GM18507 (cell line): Measurements from ENCODE around the gene FSTL5.
"Not testable (repeated sequence)": the region's sequence is repeated elsewhere in the genome, so short reads cannot be mapped to it uniquely, and the experiment has no call there.

ENCODE experiments used
- DNase-seq: peaks from one replicate; pipeline ENCODE4 v3.0.0; 2011; ENCODE audit warnings: low read depth; ENCODE audit not compliant: insufficient read length; ENCODE audit errors: extremely low spot score
- FAIRE-seq: peaks from 2 replicates; lab custom pipeline; 2011; peaks lifted over from hg19 to GRCh38; lab: Jason Lieb, UNC

FSTL5 gene

DNA sequence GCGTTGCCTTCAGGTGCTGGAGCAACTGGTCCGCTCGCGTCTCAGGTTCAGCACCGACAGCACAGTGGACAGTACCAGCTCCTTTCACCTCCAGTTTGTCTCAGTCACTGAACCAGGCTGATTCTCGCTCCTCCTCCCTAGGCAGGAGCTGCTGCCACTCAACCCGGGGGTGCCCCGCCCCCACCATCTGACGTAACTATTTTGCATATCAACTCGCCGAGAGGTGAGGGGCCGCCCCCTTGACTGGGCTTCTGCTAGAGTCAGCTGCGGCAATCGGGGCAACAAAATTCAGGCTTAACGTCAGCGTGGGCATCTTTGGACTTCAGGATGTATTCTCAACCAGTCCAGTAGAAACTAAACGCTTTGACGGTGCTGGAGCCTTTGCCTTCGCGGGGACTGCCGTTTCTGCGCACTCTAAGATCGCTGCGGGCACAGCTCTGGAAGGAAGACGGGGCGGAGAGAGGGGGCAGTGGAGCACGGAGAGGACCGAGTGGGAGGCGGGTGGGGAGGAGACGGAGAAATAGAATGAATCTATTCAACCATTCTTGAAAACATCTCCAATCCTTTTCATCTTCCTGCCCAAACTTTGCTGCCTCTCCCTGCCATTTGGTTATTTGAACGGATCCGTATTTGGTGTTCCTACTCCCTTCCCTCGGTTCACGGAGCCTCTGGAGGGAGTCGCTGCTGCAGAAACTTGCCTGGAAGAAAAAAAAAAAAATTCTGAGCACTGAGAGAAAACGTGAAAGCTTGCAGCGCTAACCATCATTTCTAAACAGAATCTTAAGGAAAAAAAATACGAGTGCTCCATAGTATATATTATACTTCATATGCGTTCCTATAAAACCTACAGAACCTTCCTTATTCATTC, at the start of gene FSTL5:
TSS of gene FSTL5 (minus strand) at position 109 of the 868 bp plus-strand sequence. CDS start 52,604 bp downstream, outside the sequence.
- DNase-seq = no peak
- no peak for FAIRE-seq

DNA sequence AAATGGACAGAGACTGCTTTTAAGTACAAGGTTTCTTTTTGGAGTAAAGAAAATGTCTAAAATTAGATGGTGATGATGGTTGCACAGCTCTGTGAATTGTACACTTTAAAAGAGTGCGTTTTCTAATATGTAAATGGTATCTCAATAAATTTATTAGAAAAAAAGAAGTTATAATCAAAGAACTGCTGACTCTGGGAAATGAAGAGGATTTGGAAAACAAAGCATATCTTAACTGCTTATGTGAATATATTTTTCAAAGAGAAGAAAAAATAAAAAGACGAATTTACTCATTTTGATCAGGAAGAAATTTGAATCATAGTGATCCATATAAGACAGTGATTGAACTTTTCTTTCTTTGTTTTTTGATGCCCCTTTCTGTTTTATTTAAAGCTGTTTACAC, 45.9 kb upstream of the FSTL5 start:
- no peak for DNase-seq
- no peak for FAIRE-seq

DNA sequence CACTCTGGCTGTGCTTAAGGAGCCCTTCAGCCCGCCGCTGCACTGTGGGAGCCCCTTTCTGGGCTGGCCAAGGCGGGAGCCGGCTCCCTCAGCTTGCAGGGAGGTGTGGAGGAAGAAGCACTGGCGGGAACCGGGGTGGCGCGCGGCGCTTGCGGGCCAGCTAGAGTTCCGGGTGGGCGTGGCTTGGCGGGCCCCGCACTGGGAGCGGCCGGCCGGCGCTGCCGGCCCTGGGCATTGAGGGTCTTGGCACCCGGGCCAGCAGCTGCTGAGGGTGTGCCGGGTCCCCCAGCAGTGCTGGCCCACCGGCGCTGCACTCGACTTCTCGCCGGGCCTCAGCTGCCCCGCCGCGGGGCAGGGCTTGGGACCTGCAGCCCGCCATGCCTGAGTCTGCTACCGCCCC, 39.7 kb upstream of the FSTL5 start:
- not testable (repeated sequence) for DNase-seq, FAIRE-seq

DNA sequence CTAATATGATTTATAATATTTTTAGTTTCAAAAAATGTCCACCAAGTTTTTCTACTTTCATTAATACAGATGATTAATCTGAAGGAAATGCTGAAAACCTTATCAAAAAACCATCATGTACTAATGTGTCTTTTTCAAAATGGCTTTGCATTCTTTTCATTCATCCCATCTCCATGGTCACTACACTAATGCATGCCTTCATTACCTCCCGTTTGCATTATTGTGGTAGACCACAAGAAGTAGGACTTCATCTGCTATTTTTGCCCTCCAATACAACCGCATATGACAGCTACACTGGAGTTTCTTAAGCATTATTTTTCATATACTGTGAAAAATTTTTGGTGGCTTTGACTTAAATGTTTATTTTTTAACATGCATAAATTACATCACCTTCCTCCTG, 37.9 kb upstream of the FSTL5 start:
- FAIRE-seq = no peak
- no peak for DNase-seq

DNA sequence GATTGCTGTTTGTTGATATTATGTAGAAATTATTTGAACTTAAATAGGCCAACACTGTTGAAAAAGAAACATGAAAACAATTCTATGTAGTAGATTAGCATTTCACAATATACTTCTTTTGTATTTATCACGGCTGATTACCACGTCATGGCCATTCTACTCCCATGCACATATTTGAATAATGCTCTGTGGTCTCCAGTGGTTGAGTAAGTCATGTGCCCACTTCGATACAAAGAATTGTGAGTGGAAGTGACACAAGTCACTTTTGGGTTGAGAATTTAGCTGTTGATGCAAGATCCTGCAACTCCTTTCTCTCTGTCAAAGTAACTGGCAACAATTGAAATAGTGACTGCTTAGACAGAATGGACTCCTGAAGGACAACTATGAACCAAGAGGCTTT, 6.7 kb upstream of the FSTL5 start:
- FAIRE-seq (no peak), DNase-seq (no peak)

DNA sequence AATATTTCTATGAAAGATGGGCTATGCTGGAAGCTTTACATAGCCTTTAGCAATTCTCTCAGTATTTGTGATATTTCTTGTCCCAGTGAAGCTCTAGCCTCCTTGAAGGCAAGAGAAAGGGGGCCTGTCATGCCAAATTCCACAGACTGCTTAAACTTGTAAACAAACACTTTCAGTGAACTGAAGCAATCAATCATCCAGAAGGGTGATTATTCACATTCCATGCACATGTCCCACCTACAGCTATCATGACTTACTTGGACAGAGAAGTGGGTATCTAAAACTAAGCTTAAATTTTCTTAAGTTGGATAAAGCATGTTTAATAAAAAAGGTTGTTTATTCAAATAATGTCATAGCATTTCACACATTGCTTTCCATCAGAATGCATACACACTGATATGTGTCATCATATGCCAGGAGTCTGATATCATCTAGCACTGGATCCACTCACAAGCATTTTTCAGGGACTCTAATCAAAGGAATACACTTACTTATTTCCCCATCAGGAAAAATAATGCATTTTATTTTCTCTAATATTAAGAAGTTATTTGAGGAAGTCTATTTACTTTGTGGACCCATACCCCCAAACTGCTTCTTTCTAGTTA, 1.2 kb upstream of the FSTL5 start:
- DNase-seq = no peak
- no peak for FAIRE-seq

DNA sequence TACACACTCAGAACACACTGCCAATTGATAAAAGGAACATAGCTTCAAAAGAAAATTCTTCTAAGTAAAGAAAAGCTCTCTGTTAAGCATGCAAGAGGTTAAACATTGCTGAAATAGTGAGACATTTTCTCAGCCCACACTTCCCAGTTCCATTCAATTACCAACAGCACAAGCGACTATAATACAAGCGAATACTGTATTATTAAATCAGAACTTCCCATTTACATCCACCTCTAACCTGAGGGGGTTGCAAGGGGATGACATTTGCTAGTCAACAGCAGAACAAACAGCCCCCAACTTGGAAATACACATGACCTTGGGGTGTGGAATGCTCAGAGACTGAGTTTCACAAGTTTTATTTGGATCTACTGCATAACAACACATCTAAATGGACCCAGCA, 1.1 kb downstream of the FSTL5 start:
- no peak for DNase-seq
- FAIRE-seq = no peak

DNA sequence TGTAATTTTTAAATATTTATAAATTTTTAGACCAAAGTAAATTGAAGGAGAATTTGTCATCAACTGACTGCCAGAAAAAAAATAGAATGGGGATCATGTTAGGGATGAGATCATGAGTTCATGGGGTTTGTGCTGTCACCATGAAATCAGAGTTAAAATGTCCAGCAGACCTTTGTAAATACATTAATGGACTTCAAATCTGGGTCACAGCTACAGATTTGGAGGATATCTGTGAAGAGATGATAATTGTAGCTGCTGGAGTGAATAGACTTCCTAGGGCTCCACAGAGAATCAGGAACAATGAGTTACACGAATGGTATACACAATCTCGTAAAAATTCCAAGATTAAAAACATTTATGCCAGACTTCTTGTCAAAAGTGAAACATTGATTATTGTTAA, 6.6 kb downstream of the FSTL5 start:
- DNase-seq (no peak), FAIRE-seq (no peak)

DNA sequence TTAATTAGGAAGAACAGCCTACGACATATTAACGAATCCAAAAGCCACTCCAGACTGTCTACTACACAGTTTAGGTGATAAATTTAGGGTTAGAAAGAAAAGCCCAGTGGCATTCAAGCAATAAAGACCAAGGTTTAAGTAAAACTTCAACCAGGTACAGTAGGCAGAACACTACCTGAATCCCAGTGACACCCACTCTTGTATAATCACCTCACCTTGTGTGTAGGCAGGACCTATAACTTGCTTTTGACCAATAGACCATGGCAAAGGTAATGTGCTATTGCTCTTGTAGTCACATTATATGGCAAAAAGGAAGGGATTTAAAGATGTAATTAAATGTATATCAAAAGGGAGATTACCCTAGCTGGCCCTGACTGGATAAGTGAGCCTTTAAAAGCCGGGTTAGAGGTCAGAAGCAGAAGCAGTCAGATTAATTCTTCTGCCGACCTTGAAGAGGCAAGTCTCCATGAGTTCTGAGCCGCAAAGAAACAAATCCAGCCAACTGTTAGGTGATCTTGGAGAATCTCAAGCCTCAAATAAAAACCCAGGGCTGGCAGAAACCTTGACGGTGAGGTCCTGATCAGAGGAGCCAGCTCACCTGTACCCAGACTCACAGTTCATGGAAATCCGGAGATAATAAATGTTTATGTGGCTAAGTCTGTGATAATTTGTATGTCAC, 8.8 kb downstream of the FSTL5 start:
- no peak for FAIRE-seq
- DNase-seq = no peak

DNA sequence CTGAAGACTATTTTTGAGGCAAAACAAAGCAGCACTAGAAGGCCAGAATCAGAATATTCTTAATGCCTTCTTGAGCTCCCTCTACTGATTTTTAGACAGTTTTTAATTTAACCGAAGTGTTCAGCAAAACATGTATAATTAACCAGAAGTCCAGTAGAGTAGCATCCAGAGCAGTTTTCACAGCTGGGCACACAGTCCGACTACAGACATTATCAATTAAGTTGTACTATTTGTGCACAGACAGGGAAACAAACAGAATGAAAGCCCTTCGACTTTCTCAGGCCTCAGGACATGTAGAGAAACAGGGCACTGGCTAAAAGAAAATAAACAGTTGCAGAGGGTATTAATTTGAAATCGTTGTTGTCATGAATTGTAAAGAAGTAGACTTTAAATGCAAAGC, 11.9 kb downstream of the FSTL5 start:
- DNase-seq = no peak
- FAIRE-seq = no peak

DNA sequence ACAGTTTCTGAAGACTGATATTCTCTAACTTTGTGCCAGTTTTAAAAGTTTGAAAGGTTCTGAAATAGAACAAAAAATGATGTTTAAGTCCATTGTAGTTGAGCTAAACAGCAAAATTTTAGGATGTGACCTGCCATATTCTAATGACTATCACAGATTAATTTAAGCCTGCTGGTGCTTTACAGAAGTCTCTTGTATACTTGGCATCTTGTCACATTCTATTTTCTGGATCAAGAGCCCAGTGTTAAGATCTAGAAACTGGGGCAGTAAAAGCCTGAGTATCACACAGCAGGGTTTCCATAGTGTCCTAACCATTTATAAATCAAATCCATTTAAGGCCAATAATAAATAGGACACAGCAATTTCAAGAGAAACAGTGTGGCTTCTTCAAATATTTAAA, 12.4 kb downstream of the FSTL5 start:
- no peak for DNase-seq
- no peak for FAIRE-seq

DNA sequence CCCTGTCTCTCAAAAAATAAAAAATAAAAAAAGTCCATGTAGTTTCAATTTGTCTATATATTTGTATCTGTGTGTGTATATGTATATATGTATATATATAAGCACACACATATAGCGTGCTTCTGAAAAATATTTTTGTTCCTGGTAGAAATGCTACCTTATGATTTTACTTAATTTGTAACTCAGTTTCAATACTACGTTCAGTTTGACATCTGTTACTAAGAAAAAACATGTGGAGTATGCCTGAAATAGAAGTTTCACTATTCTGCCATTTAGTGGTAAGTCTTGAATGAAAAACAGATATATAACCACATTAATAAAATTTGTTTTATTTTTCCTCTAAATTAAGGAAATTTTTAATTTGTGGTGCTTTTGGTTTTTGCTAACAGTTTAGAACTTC, 14.2 kb downstream of the FSTL5 start:
- DNase-seq (no peak), FAIRE-seq (no peak)

DNA sequence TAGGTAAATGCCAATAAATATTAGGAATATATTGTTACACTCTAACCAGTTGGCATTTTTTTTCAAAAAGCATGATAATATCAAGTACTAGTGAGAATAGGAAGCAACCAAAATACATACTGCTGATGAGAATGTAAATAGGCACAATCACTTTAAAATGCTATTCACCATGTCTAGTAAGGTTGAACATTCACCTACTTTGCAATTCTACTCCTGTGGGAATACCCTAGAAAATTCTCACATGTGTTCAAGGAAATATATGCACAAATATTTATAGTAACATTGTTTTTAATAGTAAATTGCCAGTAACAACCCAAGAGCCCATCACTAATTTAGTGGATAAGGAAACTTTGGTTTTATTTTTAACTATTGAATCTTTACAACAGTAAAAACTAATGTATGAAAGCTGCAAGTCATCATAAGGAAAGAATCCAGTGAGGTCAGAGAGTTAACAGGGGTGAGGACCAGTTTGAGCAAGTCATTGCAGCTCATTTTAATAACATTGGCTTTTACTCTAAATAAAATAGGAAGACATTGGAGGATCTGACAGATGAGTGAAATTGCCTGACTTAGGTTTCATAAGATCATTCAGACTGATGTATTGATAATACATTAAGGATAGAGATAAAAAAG, 23.6 kb downstream of the FSTL5 start:
- FAIRE-seq (no peak), DNase-seq (no peak)

DNA sequence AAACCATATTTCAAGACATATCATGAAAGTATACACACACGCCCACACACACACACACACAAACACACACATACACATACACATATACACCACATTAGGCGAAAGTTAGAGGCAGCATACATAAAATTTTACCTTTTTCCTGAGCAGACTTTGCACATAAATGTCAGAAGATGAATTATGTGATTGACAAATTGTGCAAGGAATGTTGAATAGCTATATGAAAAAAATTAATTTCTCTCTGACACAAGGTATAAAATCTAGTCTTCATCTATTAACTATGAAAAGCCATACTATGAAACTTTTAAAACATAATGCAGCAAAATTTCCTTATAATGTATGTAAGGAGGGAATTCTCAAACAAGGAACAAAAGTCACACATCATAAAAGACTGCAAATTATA, 24.4 kb downstream of the FSTL5 start:
- FAIRE-seq (no peak), DNase-seq (no peak)

DNA sequence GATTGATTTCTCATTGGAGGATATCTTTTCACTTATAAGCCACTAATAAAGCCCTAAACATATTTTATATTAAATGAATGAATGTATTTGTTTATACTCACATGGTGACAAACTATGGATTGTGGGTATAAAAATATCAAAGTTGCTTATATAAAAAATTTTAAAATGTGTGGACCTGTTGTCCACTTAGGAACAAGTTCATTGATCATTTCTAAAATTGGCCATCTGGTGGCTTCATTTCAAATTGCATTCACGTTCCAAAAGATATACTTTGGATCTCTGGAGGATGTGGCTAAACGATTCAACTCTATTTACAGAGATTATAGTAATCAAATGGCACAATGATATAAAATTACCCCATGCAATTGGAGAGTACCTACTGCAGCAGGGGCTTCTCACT, 32.5 kb downstream of the FSTL5 start:
- FAIRE-seq = no peak
- DNase-seq = no peak

DNA sequence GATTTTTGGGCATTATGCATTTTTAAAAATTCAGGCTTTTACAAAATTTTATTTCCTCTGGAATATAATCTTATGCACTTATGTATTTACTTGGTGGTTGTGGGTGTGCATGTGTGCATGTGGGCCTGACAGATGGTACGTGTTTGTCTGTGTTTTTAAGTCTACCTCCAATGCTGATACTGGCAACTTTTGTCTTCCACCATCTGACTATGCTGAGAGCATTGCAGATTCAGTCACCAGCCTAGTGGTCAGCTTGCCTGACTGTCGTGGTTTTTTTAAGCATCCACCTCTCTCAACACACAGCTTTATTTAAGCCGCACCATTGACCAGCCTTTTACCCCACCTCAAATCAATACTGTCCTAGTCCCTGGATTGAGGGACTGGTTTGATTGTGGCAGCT, 37.1 kb downstream of the FSTL5 start:
- no peak for FAIRE-seq
- DNase-seq = no peak

DNA sequence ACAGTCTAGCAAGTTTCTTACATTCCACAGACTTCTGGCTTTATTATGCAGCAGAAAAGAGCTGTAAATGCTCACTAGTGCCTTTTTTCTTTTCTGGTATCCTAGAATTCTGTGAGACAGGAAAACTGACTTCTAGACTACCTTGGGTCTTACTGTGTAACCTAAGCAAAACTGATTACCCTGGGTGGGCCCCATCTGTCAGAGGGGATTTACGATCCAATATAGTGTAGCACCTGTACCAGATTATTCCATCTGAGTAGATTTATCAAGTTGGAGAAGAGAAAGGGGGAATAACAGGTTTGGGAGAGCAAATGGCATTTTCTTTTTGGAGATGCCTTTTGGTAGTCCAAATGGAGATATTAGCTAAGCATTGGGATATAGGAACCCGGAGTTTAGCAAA, 46.7 kb downstream of the FSTL5 start:
- no peak for FAIRE-seq
- no peak for DNase-seq

DNA sequence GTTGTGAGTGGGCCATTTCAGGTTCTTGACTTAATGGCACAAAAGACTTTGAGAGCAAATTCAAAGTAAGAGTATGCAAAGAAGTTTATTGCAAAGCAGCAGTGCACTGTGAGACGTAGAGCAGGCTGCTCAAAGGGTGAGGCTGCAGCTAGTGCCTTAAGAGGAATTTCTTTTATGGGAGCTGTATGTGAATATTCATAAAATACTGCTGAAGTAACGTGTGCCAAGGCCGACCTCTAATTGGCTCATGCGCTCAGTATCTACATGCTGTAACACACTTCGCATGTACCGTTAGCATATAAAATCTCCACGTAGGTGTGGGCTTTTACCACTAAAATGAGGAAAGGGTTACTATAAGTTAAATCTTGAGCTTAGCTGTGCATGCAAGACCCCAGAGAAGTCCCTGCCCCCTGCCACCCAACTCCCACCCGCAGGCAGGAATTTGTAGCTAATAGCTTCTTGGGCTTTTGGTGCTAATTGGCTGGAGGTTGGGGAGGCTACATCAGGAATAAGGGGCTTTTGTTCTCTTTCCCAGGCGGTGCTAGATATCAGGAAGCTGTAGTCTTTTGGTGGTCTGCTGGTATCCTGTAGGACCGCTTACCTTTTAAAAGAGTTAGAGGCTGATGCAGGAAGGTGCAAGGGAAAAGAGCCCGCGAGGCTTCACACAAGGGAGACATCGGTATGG, 47.6 kb downstream of the FSTL5 start:
- DNase-seq (no peak), FAIRE-seq (no peak)

DNA sequence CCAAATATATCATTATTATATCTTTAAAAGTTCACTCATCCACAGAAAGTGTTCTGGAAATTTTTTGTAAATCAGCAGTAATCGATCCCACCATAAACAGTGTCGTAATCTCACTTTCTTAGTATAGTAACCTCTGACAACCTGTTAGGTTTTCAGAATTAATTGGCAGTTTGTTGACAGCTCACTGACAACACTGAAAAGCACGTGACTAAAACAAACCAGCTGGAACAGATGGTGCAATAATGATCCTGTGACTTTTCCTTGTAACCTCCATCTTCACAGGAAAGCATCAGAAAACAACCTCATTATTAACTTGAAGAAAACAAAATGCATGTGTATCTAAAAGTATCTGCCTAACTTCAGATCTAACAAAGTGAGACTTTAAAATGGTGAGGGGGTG, 48.5 kb downstream of the FSTL5 start:
- no peak for DNase-seq
- no peak for FAIRE-seq

DNA sequence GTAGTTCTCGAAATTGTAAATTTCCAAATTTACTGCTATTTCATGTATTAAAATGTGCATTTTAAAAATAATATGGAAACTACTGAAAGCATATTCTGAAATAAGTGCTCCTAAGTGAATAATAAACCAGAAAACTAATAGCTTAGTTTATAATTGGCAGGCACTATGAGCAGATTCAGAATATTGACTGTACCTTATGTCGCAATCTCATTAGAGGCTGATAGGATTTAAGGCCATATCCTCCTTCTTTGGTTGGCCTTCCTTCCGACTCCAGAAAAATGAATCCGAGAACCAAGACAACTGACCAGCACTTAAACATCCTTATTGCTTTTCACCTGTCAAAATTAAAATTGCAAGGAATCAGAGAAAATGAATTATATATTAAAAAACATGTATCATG, 52.7 kb downstream of the FSTL5 start:
- no peak for FAIRE-seq

More for the DNA sequence above, 52.7 kb downstream of the FSTL5 start:
- no peak for DNase-seq
